GM18499 (cell line): ENCODE results near the gene NUP107.

Source experiments
- ATAC-seq: cut with Tn5 transposase; IDR thresholded peaks from one replicate; pipeline ENCODE4 v1.9.1; 2021; ENCODE audit warnings: moderate number of reproducible peaks; ENCODE audit not compliant: insufficient read depth, unreplicated experiment

Gene NUP107

DNA sequence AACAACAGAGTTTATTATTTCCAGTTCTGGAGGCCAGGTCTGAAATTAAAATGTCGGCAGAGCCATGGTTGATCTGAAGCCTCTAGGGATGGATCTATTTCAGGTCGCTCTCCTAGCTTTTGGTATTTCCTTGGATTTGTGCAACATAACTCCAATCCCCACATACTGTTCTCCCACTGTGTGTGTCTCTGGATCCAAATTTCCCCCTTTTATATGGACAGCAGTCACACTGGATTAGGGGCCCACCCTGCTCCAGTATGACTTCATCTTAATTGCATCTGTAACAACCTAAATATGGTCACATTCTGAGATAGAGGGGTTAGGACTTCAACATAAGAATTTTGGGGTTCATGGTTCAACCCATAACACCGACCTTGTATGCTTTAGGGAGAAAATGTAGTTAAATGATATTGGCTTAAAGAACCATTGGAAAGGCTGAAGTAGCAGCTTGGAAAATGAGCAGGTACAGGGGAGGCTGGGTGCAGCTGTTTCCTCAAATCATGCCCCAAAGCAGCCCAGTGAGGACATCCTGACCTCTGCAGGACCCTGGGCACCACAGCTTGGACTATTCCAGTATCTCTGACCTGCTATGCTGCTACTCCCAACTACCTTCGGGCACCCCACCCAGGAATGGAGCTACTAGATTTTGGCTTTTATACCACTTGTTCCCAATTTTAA is 107.3 kb downstream of the NUP107 start:
- no peak for ATAC-seq

DNA sequence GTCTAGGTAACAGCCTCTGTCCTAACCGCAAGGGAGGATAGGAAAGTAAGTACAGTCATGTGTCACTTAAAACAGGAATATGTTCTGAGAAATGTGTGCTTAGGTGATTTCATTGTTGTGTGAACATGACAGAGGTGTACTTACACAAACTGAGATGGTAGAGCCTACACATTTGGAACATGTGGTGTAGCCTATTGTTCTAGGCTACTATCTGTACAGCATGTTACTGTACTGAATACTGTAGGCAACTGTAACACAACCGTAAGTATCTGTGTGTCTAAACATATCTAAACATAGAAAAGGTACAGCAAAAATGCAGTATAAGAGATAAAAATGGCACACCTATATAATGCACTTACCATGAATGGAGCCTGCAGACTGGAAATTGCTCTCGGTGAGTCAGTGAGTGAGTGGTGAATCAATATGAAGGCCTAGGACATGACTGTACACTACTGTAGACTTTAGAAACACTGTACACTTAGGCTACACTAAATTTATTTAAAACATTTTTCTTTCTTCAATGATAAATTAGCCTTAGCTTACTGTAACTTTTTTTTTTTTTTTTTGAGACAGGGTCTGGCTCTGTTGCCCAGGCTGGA is 108.0 kb downstream of the NUP107 start:
- ATAC-seq, result no peak
